ENCODE measurements around the gene KANTR.
A peak's percentile ranks its signal among the peaks of the same experiment; 100 is the strongest.

Gene KANTR

GRCh38 chrX:53087388-53087831 is 6.5 kb upstream of the KANTR start:
- TF ChIP-seq CTCF (conservative IDR thresholded peaks at IDR 0.05; ENCODE audit: low read length) = no peak
- DNase-seq (ENCODE audit: low read depth) = no peak
- no peak overlapping the region for H3K4me3 ChIP-seq (ENCODE audit: low read length)

- TF ChIP-seq CTCF (conservative IDR thresholded peaks at IDR 0.05; ENCODE audit: low read length) = no peak
- peak; percentile 58 for DNase-seq (ENCODE audit: low read depth)
- H3K4me3 ChIP-seq (ENCODE audit: low read length) = peak overlapping the region; percentile 51
These were observed 5.6 kb upstream of the KANTR start for GRCh38 chrX:53088136-53088974.

GRCh38 chrX:53089224-53089842 is 4.6 kb upstream of the KANTR start:
- DNase-seq (ENCODE audit: low read depth) = peak; percentile 63
- peak; percentile 84 for TF ChIP-seq CTCF (conservative IDR thresholded peaks at IDR 0.05; ENCODE audit: low read length)
- peak overlapping the region; percentile 51 for H3K4me3 ChIP-seq (ENCODE audit: low read length)

- DNase-seq (ENCODE audit: low read depth) = no peak
- no peak overlapping the region for H3K4me3 ChIP-seq (ENCODE audit: low read length)
- TF ChIP-seq CTCF (conservative IDR thresholded peaks at IDR 0.05; ENCODE audit: low read length) = no peak
These were observed 4.0 kb upstream of the KANTR start for GRCh38 chrX:53089925-53090324.

- no peak overlapping the region for H3K4me3 ChIP-seq (ENCODE audit: low read length)
- DNase-seq (ENCODE audit: low read depth) = no peak
- no peak for TF ChIP-seq CTCF (conservative IDR thresholded peaks at IDR 0.05; ENCODE audit: low read length)
These were observed 2.6 kb upstream of the KANTR start for GRCh38 chrX:53091354-53091753.

- peak; percentile 54 for TF ChIP-seq CTCF (conservative IDR thresholded peaks at IDR 0.05; ENCODE audit: low read length)
- DNase-seq (ENCODE audit: low read depth) = peak; percentile 68
- H3K4me3 ChIP-seq (ENCODE audit: low read length) = peak overlapping the region; percentile 68
These were observed 726 bp upstream of the KANTR start for GRCh38 chrX:53093177-53093655.

- TF ChIP-seq CTCF (conservative IDR thresholded peaks at IDR 0.05; ENCODE audit: low read length) = no peak
These were observed 602 bp downstream of the KANTR start for GRCh38 chrX:53094582-53094905.

More at GRCh38 chrX:53094582-53094905, 602 bp downstream of the KANTR start:
- DNase-seq (ENCODE audit: low read depth) = no peak
- peak overlapping the region; percentile 71 for H3K4me3 ChIP-seq (ENCODE audit: low read length)

All from AG10803 (cell line).